Keratinocyte (primary cell): Measurements from ENCODE around the gene GH1. TPM values are rescaled to one million over a fixed set of nuclear protein-coding genes. Genes with fewer than 3 reads are reported as not detected.

Experiments
- DNase-seq: peaks from one replicate; pipeline ENCODE4 v3.0.0-alpha.2; 2011; ENCODE audit warnings: low read depth, missing footprints, low spot score
- FAIRE-seq: peaks from 2 replicates; lab custom pipeline; 2011; peaks lifted over from hg19 to GRCh38; lab: Jason Lieb, UNC
- H2AFZ ChIP-seq: 2 replicates; pipeline ENCODE4 v1.6.0; 2012; ENCODE audit warnings: low read length, control low read depth, inconsistent platforms; ENCODE audit not compliant: control insufficient read depth
- H3K27ac ChIP-seq: 2 replicates; pipeline ENCODE4 v1.5.1; 2011; ENCODE audit warnings: low read length; ENCODE audit not compliant: control insufficient read depth, insufficient read depth
- H3K27me3 ChIP-seq: 3 replicates; pipeline ENCODE4 v1.6.0; 2011; ENCODE audit warnings: low read length; ENCODE audit not compliant: control insufficient read depth, insufficient read depth; ENCODE audit errors: extremely low read depth
- H3K36me3 ChIP-seq, 2 experiments: 2 replicates in 1 of 2; 3 replicates in 1 of 2; pipeline ENCODE4 v1.5.1; 2011; ENCODE audit warnings: low read length in 2 of 2, mild to moderate bottlenecking in 1 of 2; ENCODE audit not compliant: control insufficient read depth in 2 of 2, insufficient read depth in 2 of 2; ENCODE audit errors: extremely low read depth in 1 of 2
- H3K4me1 ChIP-seq: 3 replicates; pipeline ENCODE4 v1.5.1; 2011; ENCODE audit warnings: low read length; ENCODE audit not compliant: control insufficient read depth, insufficient read depth; ENCODE audit errors: extremely low read depth
- H3K4me2 ChIP-seq: 3 replicates; pipeline ENCODE4 v1.6.0; 2011; ENCODE audit warnings: low read depth, low read length; ENCODE audit not compliant: control insufficient read depth, insufficient read depth; ENCODE audit errors: extremely low read depth
- H3K4me3 ChIP-seq, 3 experiments: fragments of 200-600 bp in 1 of 3; sonication (generic) in 1 of 3; 2 replicates in 2 of 3; 3 replicates in 1 of 3; pipeline ENCODE4 v1.5.1; 2011 to 2016; ENCODE audit warnings: low read length in 3 of 3, mild to moderate bottlenecking in 3 of 3, control low read depth in 2 of 3, inconsistent platforms in 1 of 3, low read depth in 1 of 3, mixed read lengths in 1 of 3, mixed run types in 1 of 3, moderate library complexity in 1 of 3; ENCODE audit not compliant: control insufficient read depth in 2 of 3, insufficient read depth in 2 of 3; ENCODE audit errors: extremely low read depth in 1 of 3
- H3K79me2 ChIP-seq: 2 replicates; pipeline ENCODE4 v1.6.0; 2012; ENCODE audit warnings: low read length; ENCODE audit not compliant: control insufficient read depth, insufficient read depth
- H3K9ac ChIP-seq: 3 replicates; pipeline ENCODE4 v1.6.0; 2011; ENCODE audit warnings: low read length; ENCODE audit not compliant: control insufficient read depth, insufficient read depth; ENCODE audit errors: extremely low read depth
- H3K9me1 ChIP-seq: 3 replicates; pipeline ENCODE4 v1.6.0; 2011; ENCODE audit warnings: low read length; ENCODE audit not compliant: control insufficient read depth, insufficient read depth; ENCODE audit errors: extremely low read depth
- H3K9me3 ChIP-seq: 2 replicates; pipeline ENCODE4 v1.5.1; 2012; ENCODE audit warnings: low read depth, low read length; ENCODE audit not compliant: control insufficient read depth
- H4K20me1 ChIP-seq: 3 replicates; pipeline ENCODE4 v1.6.0; 2011; ENCODE audit warnings: low read length; ENCODE audit not compliant: control insufficient read depth, insufficient read depth; ENCODE audit errors: extremely low read depth
- CTCF ChIP-seq, 3 experiments: IDR thresholded peaks in 1 of 3; conservative IDR thresholded peaks in 1 of 3; optimal IDR thresholded peaks in 1 of 3; 2 replicates in 2 of 3; 3 replicates in 1 of 3; pipeline versions ENCODE3 to v1.5.1; 2011; ENCODE audit warnings: low read length in 3 of 3, mild to moderate bottlenecking in 3 of 3, moderate library complexity in 2 of 3, control low read depth in 1 of 3, inconsistent platforms in 1 of 3; ENCODE audit not compliant: insufficient read depth in 2 of 3; ENCODE audit errors: extremely low read depth in 1 of 3
- EZH2 ChIP-seq: IDR thresholded peaks from one replicate; pipeline ENCODE4 v1.6.1; 2012; ENCODE audit warnings: inconsistent platforms, mild to moderate bottlenecking, low read length, moderate library complexity
- dilution Hi-C: fragments of 300-500 bp; cut with MboI; formaldehyde crosslinking; loops from one replicate; pipeline ENCODE4 v1.7.0; 2020; ENCODE audit warnings: low sequenced_read_pairs; ENCODE audit not compliant: extremely low pct_ligation_motif_present
- polyA plus RNA-seq, 5 experiments: library from polyadenylated mRNA; depleted of rRNA in 3 of 5; stranded (reverse) in 3 of 5; stranded (forward) in 1 of 5; unstranded in 1 of 5; fragments of >200 nt; gene quantifications; 1 replicate in 1 of 5; 2 replicates in 3 of 5; 3 replicates in 1 of 5; pipeline versions ENCODE4 v1.2.1 to v1.2.3, GENCODE V29; 2011 to 2012; ENCODE audit warnings: missing spikeins in 2 of 5, low read depth in 1 of 5, low replicate concordance in 1 of 5

Gene GH1
- polyA plus RNA-seq, 1 donor (not counting 4 experiments of a cell fraction or from before 2014, with no cell fraction given) = not detected

GRCh38 chr17:63956296-63956920 lies 37.8 kb upstream of the GH1 start:
- peaks cover 2% of the 10 kb centered on the region for H3K4me1 ChIP-seq
- FAIRE-seq (no peak), DNase-seq (no peak)
- H3K27me3 ChIP-seq = peaks cover 34% of the 10 kb centered on the region
- no peak overlapping the region for H3K27ac ChIP-seq
- H3K9me1 ChIP-seq = no peaks in the 10 kb centered on the region
- dilution Hi-C loops = no loop called here
- H4K20me1 ChIP-seq = no peaks in the 10 kb centered on the region
- H3K36me3 ChIP-seq = no peaks in the 10 kb centered on the region
- H3K4me3 ChIP-seq = no peak overlapping the region
- no peak overlapping the region for H3K9ac ChIP-seq
- H3K4me2 ChIP-seq = no peak overlapping the region
- no peaks in the 10 kb centered on the region for H3K9me3 ChIP-seq
- no peak for TF ChIP-seq CTCF (optimal IDR thresholded peaks at IDR 0.05 in 1 of 3, IDR thresholded peaks at IDR 0.05 in 1 of 3, conservative IDR thresholded peaks at IDR 0.05 in 1 of 3; ENCODE audit: extremely low read depth in 1 of 3, insufficient read depth in 2 of 3, low read length in 3 of 3)
- TF ChIP-seq EZH2 = no peak
- H3K79me2 ChIP-seq = no peaks in the 10 kb centered on the region
- H2AFZ ChIP-seq = no peak overlapping the region

GRCh38 chr17:63955791-63956190 lies 37.2 kb upstream of the GH1 start:
- no peaks in the 10 kb centered on the region for H3K9me3 ChIP-seq
- no peaks in the 10 kb centered on the region for H3K79me2 ChIP-seq
- no peaks in the 10 kb centered on the region for H4K20me1 ChIP-seq
- H3K9me1 ChIP-seq = no peaks in the 10 kb centered on the region
- no peak overlapping the region for H2AFZ ChIP-seq
- H3K4me2 ChIP-seq = no peak overlapping the region
- no peak overlapping the region for H3K4me3 ChIP-seq
- H3K4me1 ChIP-seq = no peaks in the 10 kb centered on the region
- H3K36me3 ChIP-seq = no peaks in the 10 kb centered on the region
- H3K27ac ChIP-seq = no peak overlapping the region
- H3K27me3 ChIP-seq = peaks cover 34% of the 10 kb centered on the region
- DNase-seq (no peak), FAIRE-seq (no peak)
- dilution Hi-C loops = no loop called here
- no peak overlapping the region for H3K9ac ChIP-seq
- TF ChIP-seq CTCF (optimal IDR thresholded peaks at IDR 0.05 in 1 of 3, IDR thresholded peaks at IDR 0.05 in 1 of 3, conservative IDR thresholded peaks at IDR 0.05 in 1 of 3; ENCODE audit: extremely low read depth in 1 of 3, insufficient read depth in 2 of 3, low read length in 3 of 3) = no peak
- no peak for TF ChIP-seq EZH2
